A549 treated with AZD9567 at 1 μM for 4 hours (cell line): Measurements from ENCODE around the gene DCDC2C. TPM values are rescaled to one million over a fixed set of nuclear protein-coding genes. Genes with fewer than 3 reads are reported as not detected.

Source experiments
- total RNA-seq: library from RNA; stranded (reverse); fragments of 200-300 nt; extraction: Qiagen RNA extraction; gene quantifications from 5 replicates; pipeline ENCODE4 v1.2.3, GENCODE V29; 2022; ENCODE audit not compliant: insufficient read depth

Gene DCDC2C
- 0.25 to 0.57 TPM (median 0.39 TPM) in 4 of 5 replicates, not detected in the other for total RNA-seq

DNA sequence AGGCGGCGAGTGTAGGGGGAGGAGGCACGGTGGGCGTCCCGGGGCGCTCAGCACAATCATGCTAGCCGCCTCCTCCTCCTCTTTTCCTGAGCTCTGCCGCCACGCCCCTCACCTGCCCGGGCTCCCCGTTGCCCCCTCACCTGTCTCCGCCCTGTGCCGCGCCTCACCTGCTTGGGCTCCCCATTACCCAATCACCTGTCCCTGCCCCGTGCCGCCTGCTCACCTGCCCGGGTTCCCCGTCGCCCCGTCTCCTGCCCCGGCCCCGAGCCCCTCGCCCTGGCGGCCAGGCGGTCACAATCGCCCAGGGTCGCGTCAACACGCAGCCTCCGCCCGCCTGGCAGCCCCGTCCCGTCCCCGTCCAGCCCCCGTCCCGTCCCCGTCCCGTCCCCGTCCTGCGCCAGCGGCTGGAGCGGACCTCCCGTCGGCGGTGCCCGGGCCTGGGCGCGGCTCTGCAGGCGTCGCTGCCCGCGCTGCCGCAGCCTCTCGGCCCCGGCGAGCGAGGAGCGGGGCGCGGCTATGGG is at the start of gene DCDC2C:
TSS of gene DCDC2C (plus strand) at position 340 of the 521 bp plus-strand sequence. CDS start at position 517, 177 bp downstream.

DNA sequence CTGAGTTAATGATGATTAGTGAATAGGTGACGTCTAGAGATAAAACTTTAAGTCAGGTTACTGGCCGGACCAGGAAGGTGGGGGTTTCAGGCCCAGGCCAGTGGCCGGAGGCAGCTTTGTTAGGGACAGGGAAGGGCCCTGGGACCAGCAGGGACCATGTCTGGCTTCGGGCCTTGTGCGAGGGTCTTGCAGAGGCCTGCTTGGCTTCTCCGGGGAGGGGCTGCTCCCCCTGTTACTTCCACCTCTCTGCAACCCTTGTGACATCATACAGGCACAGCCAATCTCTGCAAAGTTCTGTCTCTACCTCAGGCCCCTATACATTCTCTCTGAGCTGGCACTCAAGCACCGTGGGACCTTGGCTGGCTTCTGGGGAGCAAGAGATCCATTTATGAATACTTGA is 45.5 kb upstream of the DCDC2C start, which contains the start of gene ALLC:
TSS of gene ALLC (plus strand) at position 320 of the 400 bp plus-strand sequence. CDS start 12,958 bp downstream, outside the sequence.

Other genes with a start within 250 kb of the DCDC2C start
- 55.0 to 63.4 TPM (median 61.9 TPM) in 5 replicates for gene ADI1, start 184.0 kb upstream of the DCDC2C start, total RNA-seq
- gene RNASEH1, start 145.2 kb upstream of the DCDC2C start, total RNA-seq = 49.2 to 54.3 TPM (median 52.9 TPM) in 5 replicates
- 2,754 to 3,123 TPM (median 2,919 TPM) in 5 replicates for gene RPS7, start 128.3 kb upstream of the DCDC2C start, total RNA-seq
- 0.38 to 0.70 TPM (median 0.54 TPM) in 4 of 5 replicates, not detected in the other for gene COLEC11, start 108.5 kb upstream of the DCDC2C start, total RNA-seq
- gene ALLC, start 45.4 kb upstream of the DCDC2C start, total RNA-seq = 0.08 to 0.21 TPM in 2 of 5 replicates, not detected in the others